ENCODE measurements around the gene ERAL1.

Gene ERAL1

DNA sequence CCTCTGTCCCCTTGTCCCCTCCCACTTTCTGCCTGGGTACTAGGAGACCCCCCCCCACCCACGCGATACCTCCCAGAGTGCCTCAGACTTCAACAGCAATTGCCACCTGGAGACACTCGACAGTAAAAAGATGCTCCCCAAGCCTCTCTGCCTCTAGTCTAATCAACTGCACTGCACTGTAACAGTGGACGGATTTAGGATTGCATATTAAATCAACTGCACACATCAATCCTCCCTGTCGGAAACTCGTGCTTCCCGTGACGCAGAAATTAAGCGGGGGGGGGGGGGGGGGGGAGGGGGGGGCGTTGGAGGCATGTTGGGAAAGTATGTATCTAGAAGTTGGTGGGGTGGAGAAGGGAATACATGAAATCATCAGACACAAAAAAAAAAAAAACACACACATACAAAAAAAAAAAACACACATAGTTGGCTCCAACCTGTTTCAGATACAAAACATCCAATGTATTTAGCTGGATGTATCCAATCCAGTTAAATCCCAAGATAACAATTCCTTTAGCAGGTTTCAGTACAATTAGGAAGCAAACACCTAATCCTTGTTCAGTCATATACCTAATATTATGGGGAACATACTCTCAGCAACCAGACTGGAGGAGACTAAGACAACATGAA lies 42.0 kb upstream of the ERAL1 start:
- TF ChIP-seq POLR2AphosphoS5 (IDR thresholded peaks at IDR 0.05; ENCODE audit: low read depth, low read length) (no peak), TAF1 (IDR thresholded peaks at IDR 0.05; ENCODE audit: borderline replicate concordance, insufficient read depth, low read length) (no peak), SIN3A (IDR thresholded peaks at IDR 0.05; ENCODE audit: borderline replicate concordance, insufficient read depth, low read length) (no peak), FOXP2 (optimal IDR thresholded peaks at IDR 0.05; ENCODE audit: borderline replicate concordance, extremely low read depth, extremely low read length, insufficient read depth) (no peak)
- TF ChIP-seq, protein P1, sequence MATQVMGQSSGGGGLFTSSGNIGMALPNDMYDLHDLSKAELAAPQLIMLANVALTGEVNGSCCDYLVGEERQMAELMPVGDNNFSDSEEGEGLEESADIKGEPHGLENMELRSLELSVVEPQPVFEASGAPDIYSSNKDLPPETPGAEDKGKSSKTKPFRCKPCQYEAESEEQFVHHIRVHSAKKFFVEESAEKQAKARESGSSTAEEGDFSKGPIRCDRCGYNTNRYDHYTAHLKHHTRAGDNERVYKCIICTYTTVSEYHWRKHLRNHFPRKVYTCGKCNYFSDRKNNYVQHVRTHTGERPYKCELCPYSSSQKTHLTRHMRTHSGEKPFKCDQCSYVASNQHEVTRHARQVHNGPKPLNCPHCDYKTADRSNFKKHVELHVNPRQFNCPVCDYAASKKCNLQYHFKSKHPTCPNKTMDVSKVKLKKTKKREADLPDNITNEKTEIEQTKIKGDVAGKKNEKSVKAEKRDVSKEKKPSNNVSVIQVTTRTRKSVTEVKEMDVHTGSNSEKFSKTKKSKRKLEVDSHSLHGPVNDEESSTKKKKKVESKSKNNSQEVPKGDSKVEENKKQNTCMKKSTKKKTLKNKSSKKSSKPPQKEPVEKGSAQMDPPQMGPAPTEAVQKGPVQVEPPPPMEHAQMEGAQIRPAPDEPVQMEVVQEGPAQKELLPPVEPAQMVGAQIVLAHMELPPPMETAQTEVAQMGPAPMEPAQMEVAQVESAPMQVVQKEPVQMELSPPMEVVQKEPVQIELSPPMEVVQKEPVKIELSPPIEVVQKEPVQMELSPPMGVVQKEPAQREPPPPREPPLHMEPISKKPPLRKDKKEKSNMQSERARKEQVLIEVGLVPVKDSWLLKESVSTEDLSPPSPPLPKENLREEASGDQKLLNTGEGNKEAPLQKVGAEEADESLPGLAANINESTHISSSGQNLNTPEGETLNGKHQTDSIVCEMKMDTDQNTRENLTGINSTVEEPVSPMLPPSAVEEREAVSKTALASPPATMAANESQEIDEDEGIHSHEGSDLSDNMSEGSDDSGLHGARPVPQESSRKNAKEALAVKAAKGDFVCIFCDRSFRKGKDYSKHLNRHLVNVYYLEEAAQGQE (IDR thresholded peaks at IDR 0.05; ENCODE audit: insufficient read depth in 1 of 2, low read depth in 2 of 2, low read length in 2 of 2): no peak

DNA sequence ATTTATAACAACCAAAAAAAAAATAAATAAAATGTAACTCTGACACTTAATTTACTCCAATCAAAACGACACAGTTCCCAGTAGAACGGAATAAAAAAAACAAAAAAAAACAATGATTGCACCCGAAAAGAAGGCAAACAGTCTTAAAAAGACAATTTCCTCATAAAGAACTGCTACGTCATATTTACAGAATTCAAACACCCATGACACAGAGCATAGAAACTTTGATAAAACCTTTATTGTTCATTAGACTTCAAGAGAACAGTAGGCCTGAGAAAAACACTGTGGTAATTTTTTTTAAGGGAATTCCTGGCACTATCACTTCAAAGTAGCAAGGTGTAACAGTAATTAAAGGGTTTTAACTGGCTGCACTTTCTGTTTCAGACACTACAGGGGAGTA lies 38.3 kb upstream of the ERAL1 start:
- TF ChIP-seq FOXP2 (optimal IDR thresholded peaks at IDR 0.05; ENCODE audit: borderline replicate concordance, extremely low read depth, extremely low read length, insufficient read depth) (no peak), SIN3A (IDR thresholded peaks at IDR 0.05; ENCODE audit: borderline replicate concordance, insufficient read depth, low read length) (no peak), POLR2AphosphoS5 (IDR thresholded peaks at IDR 0.05; ENCODE audit: low read depth, low read length) (no peak), TAF1 (IDR thresholded peaks at IDR 0.05; ENCODE audit: borderline replicate concordance, insufficient read depth, low read length) (no peak)
- TF ChIP-seq, protein P1 (IDR thresholded peaks at IDR 0.05; ENCODE audit: insufficient read depth in 1 of 2, low read depth in 2 of 2, low read length in 2 of 2): no peak

DNA sequence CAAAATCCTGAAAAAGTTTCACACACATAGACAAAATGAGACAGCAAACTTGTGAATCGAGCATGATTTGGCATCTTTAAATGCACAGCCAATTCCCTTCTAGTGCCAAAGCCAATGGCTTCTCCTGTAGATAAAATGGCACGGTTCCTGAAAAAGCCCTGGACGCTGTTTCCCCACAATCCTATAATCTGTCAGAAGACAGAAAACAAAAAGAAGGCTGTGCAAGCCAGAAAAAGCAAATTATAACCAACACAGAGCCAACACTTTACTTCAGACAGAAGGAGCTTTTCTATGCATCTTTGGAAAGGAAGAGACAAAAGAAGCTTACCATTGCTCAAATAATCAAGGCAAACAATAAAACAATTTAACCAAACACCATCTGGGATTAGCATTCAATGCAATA lies 36.0 kb upstream of the ERAL1 start:
- TF ChIP-seq, protein P1 (IDR thresholded peaks at IDR 0.05; ENCODE audit: insufficient read depth in 1 of 2, low read depth in 2 of 2, low read length in 2 of 2): no peak
- no peak for TF ChIP-seq SIN3A (IDR thresholded peaks at IDR 0.05; ENCODE audit: borderline replicate concordance, insufficient read depth, low read length)
- no peak for TF ChIP-seq FOXP2 (optimal IDR thresholded peaks at IDR 0.05; ENCODE audit: borderline replicate concordance, extremely low read depth, extremely low read length, insufficient read depth)
- TF ChIP-seq POLR2AphosphoS5 (IDR thresholded peaks at IDR 0.05; ENCODE audit: low read depth, low read length): no peak
- TF ChIP-seq TAF1 (IDR thresholded peaks at IDR 0.05; ENCODE audit: borderline replicate concordance, insufficient read depth, low read length): no peak

DNA sequence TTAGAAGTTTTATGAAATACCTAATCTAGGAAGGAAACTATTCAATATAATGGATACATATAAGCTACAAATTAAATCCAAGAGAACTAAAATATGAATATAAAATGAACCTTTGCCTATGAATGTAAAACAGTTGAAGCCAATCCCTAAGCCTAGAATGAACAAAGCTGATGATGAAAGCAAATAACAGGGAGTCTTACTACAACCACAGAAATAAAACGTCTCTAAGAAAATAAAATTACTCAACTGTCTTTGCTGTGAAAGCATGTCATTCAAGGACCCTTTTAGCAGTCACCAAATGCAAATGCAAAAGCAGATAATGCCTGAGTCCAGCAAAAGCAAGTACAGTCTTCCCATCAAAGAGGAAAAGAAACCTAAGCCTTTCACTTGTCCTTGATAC lies 35.2 kb upstream of the ERAL1 start:
- TF ChIP-seq FOXP2 (optimal IDR thresholded peaks at IDR 0.05; ENCODE audit: borderline replicate concordance, extremely low read depth, extremely low read length, insufficient read depth) (no peak), POLR2AphosphoS5 (IDR thresholded peaks at IDR 0.05; ENCODE audit: low read depth, low read length) (no peak), TAF1 (IDR thresholded peaks at IDR 0.05; ENCODE audit: borderline replicate concordance, insufficient read depth, low read length) (no peak), SIN3A (IDR thresholded peaks at IDR 0.05; ENCODE audit: borderline replicate concordance, insufficient read depth, low read length) (no peak)
- TF ChIP-seq, protein P1 (IDR thresholded peaks at IDR 0.05; ENCODE audit: insufficient read depth in 1 of 2, low read depth in 2 of 2, low read length in 2 of 2): no peak
